Common myeloid progenitor, CD34-positive (primary cell): ENCODE results near the gene DRGX.
A peak's percentile ranks its signal among the peaks of the same experiment; 100 is the strongest.

Experiments
- CTCF ChIA-PET: fragments of 350-600 bp; sonication (Branson Sonifier 250); formaldehyde crosslinking; loops from one replicate; lab custom pipeline; 2021; ENCODE audit warnings: antibody characterized with exemption; lab: Charles Lee
- POLR2A ChIA-PET: fragments of 350-600 bp; sonication (Branson Sonifier 250); formaldehyde crosslinking; loops from one replicate; lab custom pipeline; 2021; ENCODE audit warnings: antibody characterized with exemption; lab: Charles Lee
- DNase-seq, 3 donors: peaks; one replicate each; pipeline versions ENCODE4 v3.0.0 to v3.0.0-alpha.2; 2013
- H3K27ac ChIP-seq, 2 experiments: 1 replicate in 1 of 2; 2 replicates in 1 of 2; pipeline ENCODE4 v1.7.0; 2013; ENCODE audit warnings: inconsistent platforms in 2 of 2, low read length in 2 of 2, mild to moderate bottlenecking in 2 of 2, low read depth in 1 of 2, moderate library complexity in 1 of 2; ENCODE audit not compliant: severe bottlenecking in 2 of 2, insufficient read depth in 1 of 2, poor library complexity in 1 of 2
- H3K27me3 ChIP-seq, 5 experiments: replicated peaks in 2 of 5; 1 replicate in 3 of 5; 2 replicates in 2 of 5; pipeline versions ENCODE4 v1.6.1 to v1.7.0; 2013; ENCODE audit warnings: low read length in 4 of 5, mild to moderate bottlenecking in 2 of 5, moderate library complexity in 2 of 5, inconsistent platforms in 1 of 5; ENCODE audit not compliant: insufficient read depth in 5 of 5, control insufficient read depth in 4 of 5
- H3K36me3 ChIP-seq, 4 experiments: 1 replicate in 2 of 4; 2 replicates in 2 of 4; pipeline versions ENCODE4 v1.6.1 to v1.7.0; 2013; ENCODE audit warnings: low read length in 3 of 4, control low read depth in 1 of 4, mild to moderate bottlenecking in 1 of 4; ENCODE audit not compliant: control insufficient read depth in 4 of 4, insufficient read depth in 4 of 4
- H3K4me1 ChIP-seq, 4 experiments: 1 replicate in 3 of 4; 2 replicates in 1 of 4; pipeline versions ENCODE4 v1.6.1 to v1.7.1; 2013; ENCODE audit warnings: low read length in 3 of 4, mild to moderate bottlenecking in 3 of 4, control low read depth in 1 of 4, inconsistent platforms in 1 of 4, moderate library complexity in 1 of 4; ENCODE audit not compliant: control insufficient read depth in 4 of 4, insufficient read depth in 4 of 4; ENCODE audit errors: control extremely low read depth in 1 of 4
- H3K4me3 ChIP-seq, 7 experiments: 1 replicate in 4 of 7; 2 replicates in 3 of 7; pipeline versions ENCODE4 v1.5.1 to v1.7.0; 2013; ENCODE audit warnings: mild to moderate bottlenecking in 7 of 7, low read length in 6 of 7, moderate library complexity in 6 of 7, inconsistent platforms in 2 of 7, low read depth in 2 of 7, control low read depth in 1 of 7; ENCODE audit not compliant: insufficient read depth in 4 of 7, control insufficient read depth in 1 of 7; ENCODE audit errors: extremely low read depth in 1 of 7
- H3K9me3 ChIP-seq, 5 experiments: 1 replicate in 4 of 5; 2 replicates in 1 of 5; pipeline versions ENCODE4 v1.6.1 to v1.7.1; 2013; ENCODE audit warnings: low read length in 4 of 5, mild to moderate bottlenecking in 2 of 5, inconsistent platforms in 1 of 5, low read depth in 1 of 5, moderate library complexity in 1 of 5; ENCODE audit not compliant: control insufficient read depth in 4 of 5, insufficient read depth in 2 of 5; ENCODE audit errors: control extremely low read depth in 1 of 5
- WGBS: methylation state at CpG from one replicate; pipeline ENCODE4 v1.1.5; 2013; ENCODE audit not compliant: insufficient coverage; 5-methylcytosine and 5-hydroxymethylcytosine counted together

DRGX gene

DNA sequence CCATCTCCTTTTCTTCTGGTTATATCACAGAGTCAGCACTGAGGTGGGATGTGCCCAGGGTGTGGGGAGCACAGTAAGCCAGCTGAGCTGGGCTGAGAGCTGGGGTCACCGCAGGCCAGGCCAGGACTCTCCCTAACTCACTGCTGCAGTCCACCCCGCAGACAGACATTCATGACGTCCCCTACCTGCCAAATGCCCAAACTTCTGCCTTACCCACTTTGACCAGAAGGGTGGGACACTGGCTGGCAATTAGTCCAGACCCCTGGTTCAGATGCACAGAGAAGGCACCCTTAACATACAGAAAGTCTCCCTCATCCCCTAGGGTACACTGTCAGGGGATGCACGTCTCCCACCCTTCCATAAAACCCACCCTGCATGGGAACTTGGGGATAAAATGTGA lies 2.1 kb downstream of the DRGX start:
- ChIA-PET POLR2A (no interaction called here), CTCF (interaction anchor here (1.9 kb wide), 1 partner anchor 14 kb away, joined by 4 read pairs; no protein-coding TSS in a partner anchor)
- Histone ChIP-seq H3K4me1 (peaks cover 0 to 31% (median 25%) of the 10 kb centered on the region in 4 experiments), H3K36me3 (no peaks in the 10 kb centered on the region), H3K9me3 (no peaks in the 10 kb centered on the region), H3K27me3 (peaks cover 8 to 94% (median 54%) of the 10 kb centered on the region in 5 experiments), H3K4me3 (no peak overlapping the region), H3K27ac (no peak overlapping the region)
- DNase-seq = peak in 1 of 3 donors; percentile 12
- 70% methylated on average over 2 of the region's 4 CpGs for WGBS

DNA sequence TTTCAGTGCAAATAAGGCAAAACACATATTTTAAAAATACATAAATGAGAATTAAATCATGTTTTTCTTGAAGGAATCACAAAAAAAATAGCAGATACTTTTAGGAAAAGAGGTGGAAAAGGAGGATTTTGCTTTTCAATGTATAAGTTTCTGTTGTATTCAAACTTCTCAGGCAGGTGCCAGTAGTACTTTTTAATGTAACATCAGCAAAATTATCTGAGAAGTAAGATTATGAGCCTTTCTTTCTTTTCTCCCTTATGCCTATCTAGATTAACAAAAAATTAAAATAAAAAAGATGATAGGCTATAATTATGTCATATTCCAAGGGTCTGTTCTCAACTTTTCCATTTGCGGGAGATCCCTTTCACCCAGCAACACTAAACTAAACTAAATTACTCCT lies 2.6 kb downstream of the DRGX start:
- Histone ChIP-seq H3K36me3 (no peaks in the 10 kb centered on the region), H3K27ac (no peak overlapping the region), H3K4me3 (no peak overlapping the region), H3K4me1 (peaks cover 0 to 28% (median 23%) of the 10 kb centered on the region in 4 experiments), H3K27me3 (peaks cover 8 to 94% (median 49%) of the 10 kb centered on the region in 5 experiments), H3K9me3 (no peaks in the 10 kb centered on the region)
- DNase-seq = no peak
- ChIA-PET POLR2A (no interaction called here), CTCF (no interaction called here)
- WGBS = 83% methylated on average over 1 of the region's 1 CpG

GRCh38 chr10:49389361-49389933 lies 6.4 kb downstream of the DRGX start:
- H3K4me3 ChIP-seq = no peak overlapping the region
- CTCF ChIA-PET = interaction anchor here (1.2 to 1.5 kb wide), 2 partner anchors 18 to 291 kb away, joined by 4 to 6 read pairs; no protein-coding TSS in a partner anchor
- H3K4me1 ChIP-seq = no peaks in the 10 kb centered on the region
- H3K27me3 ChIP-seq = peaks cover 0 to 63% (median 26%) of the 10 kb centered on the region in 5 experiments
- no peak overlapping the region for H3K27ac ChIP-seq
- POLR2A ChIA-PET = no interaction called here
- H3K9me3 ChIP-seq = no peaks in the 10 kb centered on the region
- no peaks in the 10 kb centered on the region for H3K36me3 ChIP-seq
- DNase-seq = no peak
- WGBS = 95% methylated on average over 10 of the region's 15 CpGs

GRCh38 chr10:49388161-49388560 lies 7.7 kb downstream of the DRGX start:
- ChIA-PET POLR2A (no interaction called here), CTCF (no interaction called here)
- no peak overlapping the region for H3K4me3 ChIP-seq
- H3K27ac ChIP-seq = no peak overlapping the region
- H3K4me1 ChIP-seq = no peaks in the 10 kb centered on the region
- H3K9me3 ChIP-seq = no peaks in the 10 kb centered on the region
- no peak for DNase-seq
- H3K27me3 ChIP-seq = peaks cover 0 to 51% (median 16%) of the 10 kb centered on the region in 5 experiments
- H3K36me3 ChIP-seq = no peaks in the 10 kb centered on the region

- H3K27me3 ChIP-seq = peaks cover 0 to 41% (median 16%) of the 10 kb centered on the region in 5 experiments
- no peak overlapping the region for H3K4me3 ChIP-seq
- H3K9me3 ChIP-seq = no peaks in the 10 kb centered on the region
- H3K36me3 ChIP-seq = no peaks in the 10 kb centered on the region
- no peaks in the 10 kb centered on the region for H3K4me1 ChIP-seq
- H3K27ac ChIP-seq = no peak overlapping the region
- CTCF ChIA-PET = no interaction called here
- POLR2A ChIA-PET = no interaction called here
- DNase-seq = no peak
- 88% methylated on average over 5 of the region's 8 CpGs for WGBS
Measured at GRCh38 chr10:49387071-49387470, 8.8 kb downstream of the DRGX start.

DNA sequence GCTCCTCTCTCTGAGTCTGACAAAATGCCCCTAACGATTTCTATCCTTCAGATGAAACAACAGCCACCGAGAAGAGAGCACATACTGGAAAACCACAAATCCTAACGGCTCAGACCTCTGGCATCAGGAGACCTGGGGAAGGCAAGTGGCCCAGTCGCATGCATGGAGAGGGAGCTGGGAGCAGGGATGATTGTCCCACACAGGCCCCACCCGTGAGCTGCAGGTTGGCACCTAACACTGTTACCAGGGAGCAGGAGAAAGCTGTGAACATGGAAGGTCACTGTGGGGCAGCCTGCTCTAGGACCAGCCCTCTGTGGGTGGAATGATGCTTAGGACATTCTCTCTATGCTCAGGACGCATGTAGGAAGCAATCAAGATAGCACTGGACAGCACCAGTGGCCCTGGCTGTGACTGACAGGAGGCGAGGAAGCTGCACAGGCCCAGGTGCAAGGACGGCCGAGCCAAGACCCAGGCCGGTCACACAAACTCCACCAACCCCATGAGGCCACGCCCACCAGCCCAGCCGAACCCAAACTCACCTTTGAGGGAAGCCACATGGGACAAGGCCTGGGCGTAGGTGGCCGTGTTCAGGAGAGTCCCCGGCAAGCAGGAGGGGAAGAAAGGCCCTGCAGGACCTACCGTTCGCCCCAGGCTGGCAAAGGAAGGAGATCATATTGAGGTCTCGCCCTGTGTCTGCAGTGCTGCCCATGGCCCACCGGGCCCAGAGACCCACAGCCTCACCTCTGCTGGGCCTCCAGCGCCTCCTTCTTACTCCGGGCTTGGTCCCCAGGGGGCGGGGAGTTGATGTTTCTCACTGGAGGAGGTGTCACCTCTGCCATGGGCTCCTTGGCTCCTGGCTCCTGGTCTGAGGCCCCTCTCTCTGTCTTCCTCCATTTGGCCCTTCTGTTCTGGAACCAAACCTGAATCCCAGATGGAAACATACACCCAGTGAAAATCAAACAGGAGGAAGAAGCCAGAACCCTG lies 9.7 kb downstream of the DRGX start:
- H3K4me3 ChIP-seq = no peak overlapping the region
- CTCF ChIA-PET = no interaction called here
- peaks cover 0 to 33% (median 13%) of the 10 kb centered on the region in 5 experiments for H3K27me3 ChIP-seq
- no peaks in the 10 kb centered on the region for H3K9me3 ChIP-seq
- no peak overlapping the region for H3K27ac ChIP-seq
- H3K36me3 ChIP-seq = no peaks in the 10 kb centered on the region
- no peaks in the 10 kb centered on the region for H3K4me1 ChIP-seq
- WGBS = 95% methylated on average over 18 of the region's 22 CpGs
- POLR2A ChIA-PET = no interaction called here
- DNase-seq = no peak
